ENCODE results near the gene RCE1.

- TF ChIP-seq, protein P1, sequence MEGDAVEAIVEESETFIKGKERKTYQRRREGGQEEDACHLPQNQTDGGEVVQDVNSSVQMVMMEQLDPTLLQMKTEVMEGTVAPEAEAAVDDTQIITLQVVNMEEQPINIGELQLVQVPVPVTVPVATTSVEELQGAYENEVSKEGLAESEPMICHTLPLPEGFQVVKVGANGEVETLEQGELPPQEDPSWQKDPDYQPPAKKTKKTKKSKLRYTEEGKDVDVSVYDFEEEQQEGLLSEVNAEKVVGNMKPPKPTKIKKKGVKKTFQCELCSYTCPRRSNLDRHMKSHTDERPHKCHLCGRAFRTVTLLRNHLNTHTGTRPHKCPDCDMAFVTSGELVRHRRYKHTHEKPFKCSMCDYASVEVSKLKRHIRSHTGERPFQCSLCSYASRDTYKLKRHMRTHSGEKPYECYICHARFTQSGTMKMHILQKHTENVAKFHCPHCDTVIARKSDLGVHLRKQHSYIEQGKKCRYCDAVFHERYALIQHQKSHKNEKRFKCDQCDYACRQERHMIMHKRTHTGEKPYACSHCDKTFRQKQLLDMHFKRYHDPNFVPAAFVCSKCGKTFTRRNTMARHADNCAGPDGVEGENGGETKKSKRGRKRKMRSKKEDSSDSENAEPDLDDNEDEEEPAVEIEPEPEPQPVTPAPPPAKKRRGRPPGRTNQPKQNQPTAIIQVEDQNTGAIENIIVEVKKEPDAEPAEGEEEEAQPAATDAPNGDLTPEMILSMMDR (IDR thresholded peaks at IDR 0.05 in 4 of 5, conservative IDR thresholded peaks at IDR 0.05 in 1 of 5) = no peak
- no peak for TF ChIP-seq POLR2A (IDR thresholded peaks at IDR 0.05)
Observed at GRCh38 chr11:66878474-66878873, 35.2 kb downstream of the RCE1 start.
